Posterior cingulate gyrus (tissue), 11 donors: ENCODE data around the gene DEFB132.
A peak's percentile ranks its signal among the peaks of the same experiment; 100 is the strongest.
"Not testable (repeated sequence)": the region's sequence is repeated elsewhere in the genome, so short reads cannot be mapped to it uniquely, and the experiment has no call there.

ENCODE experiments used
- DNase-seq, 10 donors: peaks; one replicate each; pipeline versions ENCODE4 v3.0.0 to v3.0.0-alpha.2; 2020 to 2021; ENCODE audit warnings: mixed read lengths in 3 of 10
- intact Hi-C: fragments of 100-400 bp; cut with DNase I; formaldehyde crosslinking; loops from one replicate; pipeline ENCODE4 v1.15.1; 2023

Gene DEFB132, protein sequence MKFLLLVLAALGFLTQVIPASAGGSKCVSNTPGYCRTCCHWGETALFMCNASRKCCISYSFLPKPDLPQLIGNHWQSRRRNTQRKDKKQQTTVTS

GRCh38 chr20:257419-257818 lies at the start of gene DEFB132:
DEFB132 (plus strand) TSS chr20:257724; CDS start chr20:257779, 55 bp downstream.
- intact Hi-C loops: no loop called here
- no peak for DNase-seq

DNA sequence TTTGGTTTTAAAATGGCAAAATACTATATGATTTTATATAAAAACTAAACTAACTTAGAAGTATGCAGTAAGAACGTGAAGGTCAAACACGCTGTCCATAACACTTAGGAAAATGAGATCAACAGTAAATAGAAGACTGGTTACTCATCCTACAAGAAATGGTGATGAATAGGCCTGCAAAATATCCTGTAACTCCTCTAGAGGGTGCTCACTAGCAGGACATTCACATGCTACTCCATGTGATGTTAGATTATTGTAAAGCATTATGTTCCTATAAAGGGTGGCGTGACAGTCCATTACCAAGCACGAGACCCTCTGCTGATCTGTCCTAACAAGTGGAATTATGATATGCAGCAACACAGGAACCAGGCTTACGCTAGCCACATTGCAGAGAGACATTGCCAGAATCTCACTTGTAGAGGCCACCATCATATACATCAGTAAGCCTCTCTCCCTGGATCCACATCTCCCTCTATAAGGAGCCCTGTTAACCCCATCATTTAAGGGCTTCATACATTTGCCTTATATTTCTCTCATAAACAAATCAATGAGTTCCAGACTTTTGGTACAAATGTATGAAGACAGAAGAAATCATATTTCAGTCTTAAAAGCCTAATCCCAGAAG lies 48.5 kb upstream of the DEFB132 start:
- no peak for DNase-seq
- intact Hi-C loops: loop anchor here (1.0 to 2.0 kb wide), 2 partner anchors 58 to 121 kb away; no protein-coding TSS in a partner anchor

DNA sequence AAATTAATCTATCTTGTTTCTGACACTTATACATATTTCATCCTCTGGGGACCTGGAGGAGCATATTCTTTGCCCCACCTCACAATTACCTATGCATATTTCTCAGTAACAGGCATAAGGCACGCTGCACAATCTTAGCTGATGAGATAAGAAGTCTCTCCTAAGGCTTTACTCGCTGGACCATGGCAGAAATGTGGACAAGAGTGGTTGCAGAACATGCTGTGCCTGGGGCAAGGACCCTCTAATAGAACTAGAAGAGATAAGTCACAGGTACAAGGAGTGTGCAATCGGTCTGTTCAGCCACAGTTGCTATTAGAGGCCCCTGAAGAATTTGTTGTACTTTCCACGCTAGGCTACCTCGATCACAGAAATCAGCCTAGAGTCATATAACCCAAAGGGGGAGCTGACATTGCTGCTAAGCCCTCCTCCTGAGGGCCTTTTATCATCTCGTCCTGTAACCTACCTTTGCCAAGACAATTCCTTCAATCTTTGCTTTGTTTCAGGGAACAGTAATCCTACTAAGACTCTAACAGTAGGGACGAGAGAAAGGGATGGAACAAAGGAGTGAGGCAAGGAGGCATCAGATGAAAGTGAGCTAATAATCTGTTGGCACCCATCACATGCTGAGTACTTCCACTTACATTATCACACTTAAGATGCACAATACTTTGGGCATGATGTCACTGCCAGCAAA lies 46.6 kb upstream of the DEFB132 start:
- intact Hi-C loops: no loop called here
- no peak for DNase-seq

GRCh38 chr20:214383-214782 lies 43.1 kb upstream of the DEFB132 start:
- intact Hi-C loops: no loop called here
- no peak for DNase-seq

DNA sequence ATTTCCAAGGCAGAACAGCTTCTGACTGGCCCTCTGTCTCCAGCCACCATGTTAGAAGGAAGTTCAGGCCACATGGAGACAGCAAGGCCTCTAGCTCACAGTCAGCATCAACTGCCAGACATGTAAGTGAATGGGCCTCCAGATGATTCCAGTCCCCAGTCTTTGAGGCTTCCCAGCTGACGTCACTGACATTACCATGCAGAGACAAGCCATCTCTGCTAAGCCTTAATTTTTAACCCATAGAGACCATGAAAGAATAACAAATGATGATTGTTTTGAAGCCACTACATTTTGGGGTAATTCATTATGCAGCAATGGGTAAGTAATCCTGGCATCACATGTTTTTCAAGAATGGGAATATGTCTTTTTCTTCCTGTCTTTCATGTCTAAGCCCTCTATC lies 41.7 kb upstream of the DEFB132 start:
- intact Hi-C loops: no loop called here
- DNase-seq: no peak

- DNase-seq: no peak
- intact Hi-C loops: no loop called here
Measured at GRCh38 chr20:217266-217665, 40.3 kb upstream of the DEFB132 start.

- intact Hi-C loops: no loop called here
- DNase-seq: no peak
Measured at GRCh38 chr20:219290-220115, 38.0 kb upstream of the DEFB132 start.

- no peak for DNase-seq
- intact Hi-C loops: no loop called here
Measured at GRCh38 chr20:221258-221830, 36.2 kb upstream of the DEFB132 start.

GRCh38 chr20:225879-226278 lies 31.6 kb upstream of the DEFB132 start:
- intact Hi-C loops, DNase-seq: not testable (repeated sequence)

- DNase-seq: no peak
Measured at GRCh38 chr20:226958-227357, 30.6 kb upstream of the DEFB132 start, which contains the start of gene DEFB129. DEFB129 (plus strand) TSS chr20:227258; CDS start chr20:227289, 31 bp downstream.

DNA sequence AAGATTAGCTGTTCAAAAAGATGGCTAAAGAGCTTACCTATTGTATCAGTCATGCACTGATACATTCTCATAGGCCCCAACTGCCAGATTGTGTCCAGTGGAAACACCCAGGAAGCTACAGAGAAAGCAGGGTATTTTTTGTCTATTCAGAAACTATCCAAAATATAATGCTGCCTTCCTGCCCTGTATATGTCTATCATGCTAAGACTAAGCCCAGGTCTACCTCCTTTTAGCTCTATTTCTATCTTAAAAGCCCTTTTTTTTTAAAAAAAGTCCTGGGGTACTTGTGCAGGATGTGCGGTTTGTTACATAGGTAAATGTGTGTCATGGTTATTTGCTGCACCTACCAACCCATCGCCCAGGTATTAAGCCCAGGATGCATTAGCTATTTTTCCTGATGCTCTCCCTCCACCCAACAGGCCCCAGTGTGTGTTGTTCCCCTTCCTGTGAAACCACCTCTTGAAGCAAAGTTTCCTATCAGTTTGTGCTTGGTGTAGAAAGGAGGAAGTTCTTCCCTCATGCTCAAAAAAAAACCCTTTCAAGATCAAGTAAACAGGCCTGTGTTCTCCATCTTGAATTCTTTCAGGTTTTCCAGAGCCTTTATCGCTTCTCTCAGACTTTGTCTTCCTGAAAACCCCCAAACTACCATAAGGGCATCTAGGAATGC lies 30.0 kb upstream of the DEFB132 start:
- intact Hi-C loops: no loop called here
- no peak for DNase-seq

More at GRCh38 chr20:226958-227357, 30.6 kb upstream of the DEFB132 start, which contains the start of gene DEFB129:
- intact Hi-C loops: no loop called here

DNA sequence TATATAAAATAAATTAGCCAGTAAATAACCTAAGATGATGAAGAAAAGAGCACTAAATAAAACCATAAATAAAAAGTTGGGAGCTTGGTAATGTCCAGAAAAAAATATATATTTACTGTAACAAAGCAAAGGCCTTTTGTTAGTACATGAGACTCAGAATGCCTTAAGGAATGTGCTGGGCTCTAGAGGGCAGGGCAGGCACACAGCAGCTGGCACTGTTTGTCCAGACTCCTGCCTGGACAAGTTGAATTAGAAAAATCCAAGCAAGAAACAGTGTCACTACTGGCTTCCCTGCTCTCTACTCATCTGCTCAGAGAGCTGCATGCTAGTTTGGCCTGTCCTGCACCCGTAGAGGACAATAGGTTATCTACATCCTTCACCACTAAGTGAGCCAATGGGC lies 21.6 kb upstream of the DEFB132 start:
- peak in 1 of 10 donors; percentile 8 for DNase-seq
- intact Hi-C loops: no loop called here

- intact Hi-C loops: no loop called here
- peak in 1 of 10 donors; percentile 5 for DNase-seq
Measured at GRCh38 chr20:237489-237888, 20.0 kb upstream of the DEFB132 start.

DNA sequence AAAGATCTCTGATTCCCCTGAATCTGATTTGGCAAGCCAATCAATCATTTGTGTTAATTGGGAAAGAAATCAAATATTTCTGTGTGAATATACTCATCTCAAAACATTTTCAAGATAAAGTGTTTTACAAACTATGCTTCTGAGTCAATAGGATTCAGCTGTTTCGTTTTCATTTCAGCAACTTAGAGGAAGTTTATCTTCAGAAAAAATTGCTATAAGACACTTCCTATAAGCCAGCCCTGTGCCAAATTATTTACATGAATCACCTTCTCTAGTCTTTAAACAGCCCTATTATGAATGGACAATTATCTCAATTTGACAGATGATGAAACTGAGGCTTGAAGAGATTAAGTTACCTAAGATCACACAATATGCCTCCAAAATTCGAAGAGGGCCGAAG lies 19.6 kb upstream of the DEFB132 start:
- no peak for DNase-seq
- intact Hi-C loops: no loop called here

DNA sequence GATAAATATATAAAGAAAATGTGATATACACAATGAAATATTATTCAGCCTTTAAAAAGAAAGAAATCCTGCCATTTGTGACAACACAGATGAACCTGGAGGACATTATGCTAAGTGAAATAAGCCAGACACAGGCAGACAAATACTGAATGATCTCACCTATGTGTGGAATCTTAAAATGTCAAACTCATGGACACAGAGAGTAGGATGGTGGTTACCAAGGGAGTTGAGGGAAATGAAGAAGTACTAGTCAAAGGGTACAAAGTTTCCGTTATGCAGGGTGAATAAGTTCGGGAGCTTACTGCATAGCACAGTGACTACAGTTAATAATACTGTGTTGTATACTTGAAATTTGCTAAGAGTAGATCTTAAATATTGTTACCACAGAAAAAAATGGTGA lies 14.6 kb upstream of the DEFB132 start:
- intact Hi-C loops: no loop called here
- no peak for DNase-seq

- DNase-seq: no peak
- intact Hi-C loops: no loop called here
Measured at GRCh38 chr20:251354-251753, 6.2 kb upstream of the DEFB132 start.

DNA sequence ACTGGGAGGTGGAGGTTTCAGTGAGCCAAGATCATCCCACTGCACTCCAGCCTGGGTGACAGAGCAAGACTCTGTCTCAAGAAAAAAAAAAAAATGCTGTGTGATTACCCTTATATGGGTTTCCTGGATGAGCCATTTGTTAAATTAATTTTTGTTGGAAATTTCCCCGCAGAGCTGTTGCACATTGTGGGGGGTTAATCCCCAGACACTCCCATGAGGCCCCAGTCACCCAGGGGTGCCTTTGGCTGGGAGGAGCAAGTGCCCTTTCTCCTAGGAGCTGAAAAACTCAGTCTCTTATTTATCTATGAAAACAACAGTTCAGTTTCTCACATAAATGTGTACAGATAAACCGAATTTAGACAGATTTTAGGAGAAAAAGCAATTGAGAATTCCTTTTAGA lies 4.7 kb upstream of the DEFB132 start:
- no peak for DNase-seq
- intact Hi-C loops: no loop called here

GRCh38 chr20:253447-253846 lies 4.1 kb upstream of the DEFB132 start:
- DNase-seq, intact Hi-C loops: not testable (repeated sequence)

- DNase-seq: peak in 1 of 10 donors; percentile 14
- intact Hi-C loops: no loop called here
Measured at GRCh38 chr20:258269-258858, 840 bp downstream of the DEFB132 start.

GRCh38 chr20:258963-259362 lies 1.4 kb downstream of the DEFB132 start:
- intact Hi-C loops: no loop called here
- peak in 1 of 10 donors; percentile 59 for DNase-seq
